HFF-Myc (cell line): ENCODE results near the gene RNF175.

ENCODE experiments used
- DNase-seq: peaks from one replicate; pipeline ENCODE4 v3.0.0-alpha.2; 2011; ENCODE audit warnings: low read depth; ENCODE audit errors: extremely low read depth
- H3K4me3 ChIP-seq: replicated peaks from 2 replicates; pipeline ENCODE4 v1.5.1; 2011; ENCODE audit warnings: low read depth, mild to moderate bottlenecking, control low read depth, low read length
- CTCF ChIP-seq: IDR thresholded peaks from 2 replicates; pipeline ENCODE4 v1.5.1; 2012; ENCODE audit warnings: mild to moderate bottlenecking, low read depth, low read length, control low read depth; ENCODE audit errors: missing control alignments

RNF175 gene

GRCh38 chr4:153790500-153790865 lies 30.7 kb upstream of the RNF175 start:
- no peak overlapping the region for H3K4me3 ChIP-seq
- no peak for DNase-seq
- no peak for TF ChIP-seq CTCF

GRCh38 chr4:153789741-153790499 lies 30.1 kb upstream of the RNF175 start:
- TF ChIP-seq CTCF, result no peak
- no peak for DNase-seq
- H3K4me3 ChIP-seq, result no peak overlapping the region

- no peak for DNase-seq
- H3K4me3 ChIP-seq, result peak within 1 kb of the TSS; percentile 30
Measured at GRCh38 chr4:153788413-153789276, 28.8 kb upstream of the RNF175 start, which contains the start of gene SFRP2. SFRP2 (minus strand) TSS chr4:153789083; CDS start chr4:153788835, 248 bp downstream.

GRCh38 chr4:153788051-153788412 lies 28.2 kb upstream of the RNF175 start:
- no peak for TF ChIP-seq CTCF
- DNase-seq, result no peak
- peak overlapping the region; percentile 30 for H3K4me3 ChIP-seq

More at GRCh38 chr4:153788413-153789276, 28.8 kb upstream of the RNF175 start, which contains the start of gene SFRP2:
- no peak for TF ChIP-seq CTCF

GRCh38 chr4:153787575-153787974 lies 27.8 kb upstream of the RNF175 start:
- H3K4me3 ChIP-seq, result peak overlapping the region; percentile 30; the same call in 1 of the 2 replicates
- TF ChIP-seq CTCF, result no peak
- no peak for DNase-seq

GRCh38 chr4:153787061-153787560 lies 27.3 kb upstream of the RNF175 start:
- H3K4me3 ChIP-seq, result no peak overlapping the region
- no peak for DNase-seq
- no peak for TF ChIP-seq CTCF
